Measurements from ENCODE around the gene SETBP1.

SETBP1 gene

GRCh38 chr18:44885507-44885906, 204.8 kb downstream of the SETBP1 start:
- DNase-seq (ENCODE audit: low read depth, low spot score), result no peak
- H3K27ac ChIP-seq, result no peak overlapping the region

- peak; percentile 79 for DNase-seq (ENCODE audit: low read depth, low spot score)
Observed at GRCh38 chr18:44887227-44887631, 206.5 kb downstream of the SETBP1 start.

GRCh38 chr18:44889111-44889510, 208.4 kb downstream of the SETBP1 start:
- DNase-seq (ENCODE audit: low read depth, low spot score), result no peak
- H3K27ac ChIP-seq, result no peak overlapping the region

More at GRCh38 chr18:44887227-44887631, 206.5 kb downstream of the SETBP1 start:
- no peak overlapping the region for H3K27ac ChIP-seq

- H3K27ac ChIP-seq, result no peak overlapping the region
- no peak for DNase-seq (ENCODE audit: low read depth, low spot score)
Observed at GRCh38 chr18:44893045-44893706, 212.5 kb downstream of the SETBP1 start.

GRCh38 chr18:44893966-44894365, 213.3 kb downstream of the SETBP1 start:
- H3K27ac ChIP-seq, result no peak overlapping the region
- DNase-seq (ENCODE audit: low read depth, low spot score), result no peak

GRCh38 chr18:44895176-44895798, 214.6 kb downstream of the SETBP1 start:
- peak; percentile 34 for DNase-seq (ENCODE audit: low read depth, low spot score)
- no peak overlapping the region for H3K27ac ChIP-seq

- H3K27ac ChIP-seq, result no peak overlapping the region
- DNase-seq (ENCODE audit: low read depth, low spot score), result no peak
Observed at GRCh38 chr18:44896846-44897245, 216.2 kb downstream of the SETBP1 start.

- no peak for DNase-seq (ENCODE audit: low read depth, low spot score)
- no peak overlapping the region for H3K27ac ChIP-seq
Observed at GRCh38 chr18:44897411-44897810, 216.7 kb downstream of the SETBP1 start.

- DNase-seq (ENCODE audit: low read depth, low spot score), result no peak
- H3K27ac ChIP-seq, result no peak overlapping the region
Observed at GRCh38 chr18:44897816-44898215, 217.1 kb downstream of the SETBP1 start.

GRCh38 chr18:44898498-44898897, 217.8 kb downstream of the SETBP1 start:
- no peak for DNase-seq (ENCODE audit: low read depth, low spot score)
- H3K27ac ChIP-seq, result no peak overlapping the region

GRCh38 chr18:44899832-44900231, 219.1 kb downstream of the SETBP1 start:
- H3K27ac ChIP-seq, result peak overlapping the region; percentile 33

GRCh38 chr18:44900627-44901026, 219.9 kb downstream of the SETBP1 start:
- no peak for DNase-seq (ENCODE audit: low read depth, low spot score)
- peak overlapping the region; percentile 33 for H3K27ac ChIP-seq

More at GRCh38 chr18:44899832-44900231, 219.1 kb downstream of the SETBP1 start:
- DNase-seq (ENCODE audit: low read depth, low spot score), result no peak

- no peak overlapping the region for H3K27ac ChIP-seq
- DNase-seq (ENCODE audit: low read depth, low spot score), result no peak
Observed at GRCh38 chr18:44901283-44901682, 220.6 kb downstream of the SETBP1 start.

GRCh38 chr18:44903327-44903726, 222.6 kb downstream of the SETBP1 start:
- DNase-seq (ENCODE audit: low read depth, low spot score), result no peak
- no peak overlapping the region for H3K27ac ChIP-seq

GRCh38 chr18:44904768-44905167, 224.1 kb downstream of the SETBP1 start:
- no peak overlapping the region for H3K27ac ChIP-seq
- DNase-seq (ENCODE audit: low read depth, low spot score), result no peak

GRCh38 chr18:44909191-44909719, 228.6 kb downstream of the SETBP1 start:
- DNase-seq (ENCODE audit: low read depth, low spot score), result no peak

GRCh38 chr18:44911260-44911659, 230.6 kb downstream of the SETBP1 start:
- H3K27ac ChIP-seq, result no peak overlapping the region
- DNase-seq (ENCODE audit: low read depth, low spot score), result no peak

More at GRCh38 chr18:44909191-44909719, 228.6 kb downstream of the SETBP1 start:
- no peak overlapping the region for H3K27ac ChIP-seq

- no peak overlapping the region for H3K27ac ChIP-seq
- DNase-seq (ENCODE audit: low read depth, low spot score), result no peak
Observed at GRCh38 chr18:44911773-44912172, 231.1 kb downstream of the SETBP1 start.

- peak; percentile 64 for DNase-seq (ENCODE audit: low read depth, low spot score)
- H3K27ac ChIP-seq, result peak overlapping the region; percentile 83
Observed at GRCh38 chr18:44912740-44913478, 232.2 kb downstream of the SETBP1 start.

- peak; percentile 80 for DNase-seq (ENCODE audit: low read depth, low spot score)
- peak overlapping the region; percentile 83 for H3K27ac ChIP-seq
Observed at GRCh38 chr18:44914028-44914427, 233.3 kb downstream of the SETBP1 start.

GRCh38 chr18:44915213-44915612, 234.5 kb downstream of the SETBP1 start:
- H3K27ac ChIP-seq, result peak overlapping the region; percentile 83
- DNase-seq (ENCODE audit: low read depth, low spot score), result no peak
